CD14-positive monocyte (primary cell): ENCODE results near the gene CNPY1. TPM values are rescaled to one million over a fixed set of nuclear protein-coding genes. Genes with fewer than 3 reads are reported as not detected.

Source experiments
- DNase-seq, 3 donors: peaks; one replicate each; pipeline ENCODE4 v3.0.0-alpha.2; 2011 to 2022
- H2AFZ ChIP-seq: 2 replicates; pipeline ENCODE4 v1.6.0; 2012; ENCODE audit warnings: mild to moderate bottlenecking, low read depth, low read length, inconsistent platforms; ENCODE audit not compliant: insufficient read depth, poor library complexity, severe bottlenecking
- H3K27ac ChIP-seq, 2 donors: 1 replicate in 1 of 2; 2 replicates in 1 of 2; pipeline ENCODE4 v1.5.1; 2012 to 2013; ENCODE audit warnings: low read length in 2 of 2, control low read depth in 1 of 2, inconsistent platforms in 1 of 2, low read depth in 1 of 2, mild to moderate bottlenecking in 1 of 2
- H3K27me3 ChIP-seq, 2 donors: one replicate each; pipeline versions ENCODE4 v1.6.0 to v1.6.1; 2011 to 2013; ENCODE audit warnings: low read length in 2 of 2; ENCODE audit not compliant: control insufficient read depth in 2 of 2, insufficient read depth in 2 of 2
- H3K36me3 ChIP-seq, 2 donors: replicated peaks in 1 of 2; 1 replicate in 1 of 2; 2 replicates in 1 of 2; pipeline versions ENCODE4 v1.5.1 to v1.6.1; 2012 to 2013; ENCODE audit warnings: low read length in 2 of 2, control low read depth in 1 of 2, inconsistent platforms in 1 of 2, mild to moderate bottlenecking in 1 of 2; ENCODE audit not compliant: insufficient read depth in 2 of 2, control insufficient read depth in 1 of 2
- H3K4me1 ChIP-seq, 2 donors: 1 replicate in 1 of 2; 2 replicates in 1 of 2; pipeline versions ENCODE4 v1.5.1 to v1.6.1; 2012 to 2013; ENCODE audit warnings: low read length in 2 of 2, control low read depth in 1 of 2, inconsistent platforms in 1 of 2, mild to moderate bottlenecking in 1 of 2, moderate library complexity in 1 of 2; ENCODE audit not compliant: insufficient read depth in 2 of 2, control insufficient read depth in 1 of 2
- H3K4me2 ChIP-seq: replicated peaks from 2 replicates; pipeline ENCODE3; 2012; ENCODE audit warnings: low read length, moderate library complexity, mild to moderate bottlenecking; ENCODE audit not compliant: poor library complexity, severe bottlenecking; ENCODE audit errors: extremely low read depth
- H3K4me3 ChIP-seq, 3 experiments: fragments of 200-600 bp in 1 of 3; sonication (generic) in 1 of 3; replicated peaks in 1 of 3; 1 replicate in 2 of 3; 2 replicates in 1 of 3; pipeline ENCODE4 v1.5.1; 2011 to 2013; ENCODE audit warnings: low read length in 3 of 3, mild to moderate bottlenecking in 3 of 3, control low read depth in 2 of 3, low read depth in 2 of 3, inconsistent platforms in 1 of 3, moderate library complexity in 1 of 3
- H3K79me2 ChIP-seq: 2 replicates; pipeline ENCODE4 v1.6.0; 2012; ENCODE audit warnings: mild to moderate bottlenecking, control low read depth, inconsistent platforms, low read length, moderate library complexity; ENCODE audit not compliant: insufficient read depth
- H3K9ac ChIP-seq: 2 replicates; pipeline ENCODE4 v1.6.0; 2017; ENCODE audit warnings: low read length, mild to moderate bottlenecking; ENCODE audit not compliant: insufficient read depth, poor library complexity, severe bottlenecking
- H3K9me3 ChIP-seq, 2 donors: replicated peaks in 1 of 2; 1 replicate in 1 of 2; 2 replicates in 1 of 2; pipeline versions ENCODE4 v1.5.1 to v1.6.1; 2012 to 2013; ENCODE audit warnings: low read length in 2 of 2, control low read depth in 1 of 2; ENCODE audit not compliant: control insufficient read depth in 1 of 2, insufficient read depth in 1 of 2
- H4K20me1 ChIP-seq: 2 replicates; pipeline ENCODE4 v1.6.0; 2012; ENCODE audit warnings: mild to moderate bottlenecking, low read length, control low read depth, moderate library complexity; ENCODE audit not compliant: insufficient read depth
- H3K27ac Mint-ChIP-seq, 7 donors: one replicate each; pipeline ENCODE4 v1.8.0; 2020; ENCODE audit warnings: mild to moderate bottlenecking in 7 of 7, mixed read lengths in 7 of 7, moderate library complexity in 6 of 7, inconsistent platforms in 2 of 7
- H3K27me3 Mint-ChIP-seq, 3 donors: one replicate each; pipeline ENCODE4 v1.8.0; 2021 to 2022; ENCODE audit warnings: low read depth in 3 of 3, mild to moderate bottlenecking in 3 of 3, mixed read lengths in 3 of 3, moderate library complexity in 3 of 3, inconsistent platforms in 1 of 3
- H3K36me3 Mint-ChIP-seq, 2 donors: one replicate each; pipeline ENCODE4 v1.8.0; 2020; ENCODE audit warnings: mixed read lengths in 2 of 2, inconsistent platforms in 1 of 2, mild to moderate bottlenecking in 1 of 2
- H3K4me1 Mint-ChIP-seq: one replicate; pipeline ENCODE4 v1.8.0; 2020; ENCODE audit warnings: mild to moderate bottlenecking, mixed read lengths
- H3K4me3 Mint-ChIP-seq, 2 donors: one replicate each; pipeline ENCODE4 v1.8.0; 2020; ENCODE audit warnings: mild to moderate bottlenecking in 2 of 2, mixed read lengths in 2 of 2, moderate library complexity in 1 of 2
- H3K9me3 Mint-ChIP-seq, 7 donors: one replicate each; pipeline ENCODE4 v1.8.0; 2020 to 2022; ENCODE audit warnings: mixed read lengths in 7 of 7, mild to moderate bottlenecking in 6 of 7, moderate library complexity in 6 of 7, inconsistent platforms in 2 of 7
- WGBS: methylation state at CpG from one replicate; pipeline ENCODE4 v1.1.5; 2013; ENCODE audit warnings: missing lambda C conversion rate; ENCODE audit not compliant: insufficient coverage; 5-methylcytosine and 5-hydroxymethylcytosine counted together
- intact Hi-C, 2 donors: fragments of 100-400 bp; cut with micrococcal nuclease; formaldehyde crosslinking; loops; one replicate each; pipeline versions ENCODE4 v1.15.0 to v1.15.1; 2023
- polyA plus RNA-seq, 3 donors: library from polyadenylated mRNA; depleted of rRNA in 1 of 3; unstranded in 2 of 3; stranded (reverse) in 1 of 3; fragments of 300-500 nt in 2 of 3; fragments of >200 nt in 1 of 3; fragmentation: Illumina TruSeq in 2 of 3; gene quantifications; 1 replicate in 2 of 3; 2 replicates in 1 of 3; pipeline ENCODE4 v1.2.3, GENCODE V29; 2012 to 2021
- TF ChIP-seq, protein P1 (sequence below): fragments of 200-600 bp; IDR thresholded peaks from one replicate; pipeline ENCODE4 v1.8.0; 2022; ENCODE audit warnings: antibody characterized with exemption, mild to moderate bottlenecking

The CNPY1 gene
- polyA plus RNA-seq, 3 donors = not detected

DNA sequence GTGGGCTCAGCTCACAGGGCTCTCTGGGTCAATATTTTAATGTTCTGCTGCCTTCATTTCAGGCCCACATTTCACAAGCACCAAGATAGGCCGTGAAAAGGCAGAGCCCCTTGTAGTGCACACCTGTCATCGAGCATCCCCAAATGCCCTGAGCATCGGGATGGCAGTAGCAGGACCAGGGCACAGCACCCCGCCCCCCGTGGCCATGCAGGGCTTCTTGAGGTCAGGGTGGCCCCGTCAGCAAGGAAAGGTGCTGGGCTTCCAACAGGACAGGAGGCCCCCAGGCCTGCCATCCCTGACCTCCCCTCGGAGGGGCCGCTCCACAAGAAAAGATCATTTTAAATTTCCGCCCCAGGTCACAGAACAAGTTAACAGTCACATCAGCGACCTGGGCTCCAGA is 2.9 kb upstream of the CNPY1 start:
- Histone ChIP-seq H3K4me2 (no peak overlapping the region), H3K36me3 (no peaks in the 10 kb centered on the region), H4K20me1 (no peaks in the 10 kb centered on the region), H3K9me3 (no peaks in the 10 kb centered on the region), H3K79me2 (no peaks in the 10 kb centered on the region), H3K27ac (no peak overlapping the region), H3K9ac (no peak overlapping the region), H3K4me1 (peaks cover 15 to 19% of the 10 kb centered on the region in 2 donors), H3K27me3 (no peaks in the 10 kb centered on the region), H2AFZ (no peak overlapping the region), H3K4me3 (no peak overlapping the region)
- H3K9me3 Mint-ChIP-seq = peaks cover 2 to 9% (median 4%) of the 10 kb centered on the region in 7 donors
- TF ChIP-seq, protein P1, sequence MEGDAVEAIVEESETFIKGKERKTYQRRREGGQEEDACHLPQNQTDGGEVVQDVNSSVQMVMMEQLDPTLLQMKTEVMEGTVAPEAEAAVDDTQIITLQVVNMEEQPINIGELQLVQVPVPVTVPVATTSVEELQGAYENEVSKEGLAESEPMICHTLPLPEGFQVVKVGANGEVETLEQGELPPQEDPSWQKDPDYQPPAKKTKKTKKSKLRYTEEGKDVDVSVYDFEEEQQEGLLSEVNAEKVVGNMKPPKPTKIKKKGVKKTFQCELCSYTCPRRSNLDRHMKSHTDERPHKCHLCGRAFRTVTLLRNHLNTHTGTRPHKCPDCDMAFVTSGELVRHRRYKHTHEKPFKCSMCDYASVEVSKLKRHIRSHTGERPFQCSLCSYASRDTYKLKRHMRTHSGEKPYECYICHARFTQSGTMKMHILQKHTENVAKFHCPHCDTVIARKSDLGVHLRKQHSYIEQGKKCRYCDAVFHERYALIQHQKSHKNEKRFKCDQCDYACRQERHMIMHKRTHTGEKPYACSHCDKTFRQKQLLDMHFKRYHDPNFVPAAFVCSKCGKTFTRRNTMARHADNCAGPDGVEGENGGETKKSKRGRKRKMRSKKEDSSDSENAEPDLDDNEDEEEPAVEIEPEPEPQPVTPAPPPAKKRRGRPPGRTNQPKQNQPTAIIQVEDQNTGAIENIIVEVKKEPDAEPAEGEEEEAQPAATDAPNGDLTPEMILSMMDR = no peak
- no peak overlapping the region for H3K4me3 Mint-ChIP-seq
- H3K27ac Mint-ChIP-seq = no peak overlapping the region
- no peak for DNase-seq
- peaks cover 0 to 2% of the 10 kb centered on the region in 2 donors for H3K36me3 Mint-ChIP-seq
- 94% methylated on average over 8 of the region's 10 CpGs for WGBS
- intact Hi-C loops = no loop called here
- H3K4me1 Mint-ChIP-seq = peaks cover 17% of the 10 kb centered on the region
- peaks cover 2 to 11% (median 8%) of the 10 kb centered on the region in 3 donors for H3K27me3 Mint-ChIP-seq

DNA sequence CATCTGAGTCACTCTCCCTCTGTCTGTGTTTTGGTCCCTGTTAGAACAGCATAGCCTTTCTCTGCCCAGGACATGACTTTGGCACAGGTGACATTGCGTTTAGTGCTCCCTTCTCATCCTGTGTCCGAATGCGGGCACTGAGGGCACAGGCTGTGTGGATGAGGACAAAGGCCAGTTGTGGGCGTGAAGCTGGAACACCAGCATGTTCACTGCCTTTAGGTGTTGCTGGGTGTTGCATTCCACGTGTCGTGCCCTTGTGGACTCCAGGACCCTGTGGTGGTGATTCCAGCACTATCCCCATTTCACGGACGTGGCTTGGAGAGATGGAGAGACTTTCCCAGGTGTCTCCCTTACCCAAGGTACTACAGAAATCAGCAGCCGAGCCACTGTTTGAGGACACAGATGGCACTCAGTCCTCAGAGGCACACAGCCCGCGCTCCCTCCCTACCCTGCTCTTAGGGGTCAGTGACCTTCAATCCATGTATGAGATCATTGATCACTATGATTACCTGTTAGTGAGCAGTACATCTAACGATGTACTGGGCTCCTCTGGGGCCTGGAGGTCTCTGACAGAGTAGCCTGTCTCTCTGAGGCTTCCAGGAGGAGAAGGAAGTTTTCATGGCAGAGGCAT is 917 bp upstream of the CNPY1 start:
- intact Hi-C loops = no loop called here
- Mint-ChIP-seq H3K4me3 (no peak overlapping the region), H3K27me3 (peaks cover 3 to 22% (median 7%) of the 10 kb centered on the region in 3 donors), H3K9me3 (peaks cover 0 to 1% (median 0%) of the 10 kb centered on the region in 7 donors), H3K4me1 (peaks cover 14% of the 10 kb centered on the region), H3K27ac (no peak overlapping the region), H3K36me3 (peaks cover 0 to 1% of the 10 kb centered on the region in 2 donors)
- no peak overlapping the region for H3K9ac ChIP-seq
- H3K79me2 ChIP-seq = no peaks in the 10 kb centered on the region
- H3K4me1 ChIP-seq = peaks cover 13 to 16% of the 10 kb centered on the region in 2 donors
- no peaks in the 10 kb centered on the region for H3K9me3 ChIP-seq
- H3K36me3 ChIP-seq = no peaks in the 10 kb centered on the region
- TF ChIP-seq, protein P1 = no peak
- H3K4me3 ChIP-seq = no peak overlapping the region
- H3K27ac ChIP-seq = no peak overlapping the region
- no peaks in the 10 kb centered on the region for H4K20me1 ChIP-seq
- H2AFZ ChIP-seq = peak overlapping the region; percentile 59
- WGBS = 93% methylated on average over 10 of the region's 12 CpGs
- DNase-seq = no peak
- no peaks in the 10 kb centered on the region for H3K27me3 ChIP-seq
- H3K4me2 ChIP-seq = no peak overlapping the region
